GM18951 (cell line): Measurements from ENCODE around the gene FYN.

Source experiments
- POLR2A ChIP-seq: IDR thresholded peaks from 4 replicates; pipeline ENCODE4 v1.6.1; 2011; ENCODE audit warnings: mild to moderate bottlenecking; ENCODE audit not compliant: insufficient read length, insufficient read depth; ENCODE audit errors: extremely low read depth
- in situ Hi-C: fragments of 300-500 bp; cut with MboI; formaldehyde crosslinking; loops from one replicate; pipeline ENCODE4 v1.12.0; 2022; ENCODE audit warnings: low sequenced_read_pairs, mixed read lengths, inconsistent platforms; ENCODE audit not compliant: unreplicated experiment

The FYN gene

GRCh38 chr6:111676383-111676782, 196.9 kb downstream of the FYN start:
- in situ Hi-C loops = no loop called here
- TF ChIP-seq POLR2A = no peak

- in situ Hi-C loops = no loop called here
- TF ChIP-seq POLR2A = no peak
These were observed 198.4 kb downstream of the FYN start for GRCh38 chr6:111674883-111675282.

- in situ Hi-C loops = no loop called here
- TF ChIP-seq POLR2A = no peak
These were observed 198.8 kb downstream of the FYN start for GRCh38 chr6:111674413-111674812.

- in situ Hi-C loops = no loop called here
- TF ChIP-seq POLR2A = no peak
These were observed 199.3 kb downstream of the FYN start for GRCh38 chr6:111673937-111674336.

GRCh38 chr6:111673532-111673931, 199.7 kb downstream of the FYN start:
- no peak for TF ChIP-seq POLR2A
- in situ Hi-C loops = no loop called here

- TF ChIP-seq POLR2A = no peak
- in situ Hi-C loops = no loop called here
These were observed 200.3 kb downstream of the FYN start for GRCh38 chr6:111672761-111673450.

GRCh38 chr6:111669326-111669725, 203.9 kb downstream of the FYN start:
- in situ Hi-C loops = no loop called here
- TF ChIP-seq POLR2A = no peak

- in situ Hi-C loops = no loop called here
- TF ChIP-seq POLR2A = no peak
These were observed 204.8 kb downstream of the FYN start for GRCh38 chr6:111668410-111668809.

- TF ChIP-seq POLR2A = no peak
- in situ Hi-C loops = no loop called here
These were observed 205.3 kb downstream of the FYN start for GRCh38 chr6:111667931-111668330.

GRCh38 chr6:111666847-111667246, 206.4 kb downstream of the FYN start:
- in situ Hi-C loops = no loop called here
- no peak for TF ChIP-seq POLR2A

- no peak for TF ChIP-seq POLR2A
- in situ Hi-C loops = no loop called here
These were observed 208.7 kb downstream of the FYN start for GRCh38 chr6:111664565-111665030.

- in situ Hi-C loops = no loop called here
- TF ChIP-seq POLR2A = no peak
These were observed 209.3 kb downstream of the FYN start for GRCh38 chr6:111663692-111664564.

GRCh38 chr6:111662794-111663593, 210.3 kb downstream of the FYN start:
- no peak for TF ChIP-seq POLR2A
- in situ Hi-C loops = no loop called here
